ENCODE measurements around the gene AUTS2.

GRCh38 chr7:70344726-70345125, 746.5 kb downstream of the AUTS2 start:
- TF ChIP-seq TAF1 (IDR thresholded peaks at IDR 0.05; ENCODE audit: low read depth) (no peak), MXI1 (conservative IDR thresholded peaks at IDR 0.05; ENCODE audit: poor library complexity, severe bottlenecking) (no peak), REST (IDR thresholded peaks at IDR 0.05; ENCODE audit: borderline replicate concordance) (no peak), CTCF (IDR thresholded peaks at IDR 0.05; ENCODE audit: poor library complexity, severe bottlenecking) (no peak)
